DMS153 treated with DMSO at 0.1 percent for 48 hours (cell line): ENCODE data around the gene IGF2BP2.
"Not testable (repeated sequence)": the region's sequence is repeated elsewhere in the genome, so short reads cannot be mapped to it uniquely, and the experiment has no call there.

Experiments
- DNase-seq: peaks from one replicate; lab custom pipeline; 2025; ENCODE audit not compliant: unreplicated experiment; lab: John Stamatoyannopoulos, UW

IGF2BP2 gene

DNA sequence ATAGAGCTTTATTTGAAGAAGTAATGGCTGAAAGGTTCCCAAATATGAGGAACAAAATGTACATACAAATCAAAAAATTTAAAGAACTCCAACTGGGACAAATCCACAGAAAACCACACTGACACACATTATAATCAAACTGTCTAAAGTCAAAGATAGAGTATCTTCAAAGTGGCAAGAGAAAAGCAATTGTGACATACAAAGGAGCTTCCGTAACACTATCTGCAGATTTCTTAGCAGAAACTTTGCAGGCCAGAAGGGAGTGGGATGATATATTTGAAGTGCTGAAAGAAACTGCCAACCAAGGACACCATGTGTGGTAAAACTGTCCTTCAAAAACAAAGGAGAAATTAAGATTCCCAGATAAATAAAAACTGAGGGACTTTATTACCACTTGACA is 146.8 kb downstream of the IGF2BP2 start:
- no peak for DNase-seq

- peak; percentile 25 for DNase-seq
Observed at GRCh38 chr3:185677146-185677829, 147.6 kb downstream of the IGF2BP2 start.

- no peak for DNase-seq
Observed at GRCh38 chr3:185667574-185667973, 157.3 kb downstream of the IGF2BP2 start.

- DNase-seq: no peak
Observed at GRCh38 chr3:185663929-185664328, 160.9 kb downstream of the IGF2BP2 start.

DNA sequence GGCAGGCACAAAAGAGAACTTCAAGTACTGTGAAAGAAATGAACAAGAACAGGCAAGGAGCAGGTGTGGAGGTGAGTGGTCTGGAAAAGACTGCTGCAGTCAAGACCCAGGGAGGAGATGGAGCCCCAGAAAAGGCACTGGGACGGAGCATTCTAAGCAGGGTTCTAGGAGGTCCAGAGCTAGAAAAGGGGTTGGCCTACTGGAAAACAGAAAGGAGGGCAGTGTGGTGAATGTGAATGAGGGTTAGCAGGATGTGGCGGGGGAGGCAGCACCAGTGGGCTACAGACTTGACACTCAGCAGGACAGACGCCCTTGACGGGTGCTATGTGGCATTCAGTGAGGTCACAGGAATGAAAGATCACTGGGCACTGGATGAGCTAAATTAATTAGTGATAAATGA is 163.1 kb downstream of the IGF2BP2 start:
- DNase-seq: no peak

- DNase-seq: not testable (repeated sequence)
Observed at GRCh38 chr3:185661296-185661695, 163.5 kb downstream of the IGF2BP2 start.

DNA sequence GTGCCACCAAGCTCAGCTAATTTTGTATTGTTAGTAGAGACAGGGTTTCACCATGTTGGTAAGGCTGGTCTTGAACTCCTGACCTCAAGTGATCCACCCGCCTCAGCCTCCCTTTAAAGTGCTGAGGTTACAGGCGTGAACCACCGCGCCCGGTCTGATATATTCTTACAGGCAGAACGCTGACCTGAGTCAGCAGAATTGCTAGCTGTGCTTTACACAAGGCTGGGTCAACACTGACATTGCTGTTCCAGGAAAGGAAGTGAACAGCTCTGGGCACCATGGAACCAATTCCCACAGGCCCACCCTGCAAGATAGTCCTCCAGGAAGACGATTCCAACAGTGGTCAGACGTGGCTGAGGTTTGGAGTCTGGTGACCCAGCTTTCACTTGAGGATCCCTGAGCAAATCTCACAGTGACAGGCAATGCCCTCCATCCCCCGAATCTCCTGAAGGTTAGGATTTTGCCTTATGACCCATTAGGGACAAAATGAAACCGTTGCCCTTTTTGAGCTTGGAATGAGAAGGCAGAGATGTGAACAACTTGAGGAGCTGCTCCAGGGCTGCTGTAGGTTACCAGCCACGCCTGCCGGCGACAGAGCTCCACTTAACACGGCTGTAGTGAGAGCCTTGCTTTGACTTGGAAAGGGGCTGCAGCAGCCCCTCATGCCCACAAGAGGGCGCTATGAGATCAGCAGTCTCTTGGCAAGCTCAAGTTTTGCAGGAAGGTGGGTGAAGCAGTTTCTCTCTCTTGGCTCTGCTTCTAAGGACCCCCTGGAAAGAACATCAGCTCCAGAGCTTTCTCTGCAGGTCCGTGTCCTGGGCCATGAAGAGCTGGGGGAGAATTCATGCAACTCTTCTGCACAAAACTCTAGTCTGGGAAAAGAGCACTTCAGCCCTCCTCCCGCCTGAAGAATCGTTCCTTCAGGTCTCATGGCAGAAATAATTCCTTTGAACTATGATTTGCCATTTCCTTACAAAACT is 164.6 kb downstream of the IGF2BP2 start:
- peak; percentile 72 for DNase-seq

- no peak for DNase-seq
Observed at GRCh38 chr3:185658943-185659342, 165.9 kb downstream of the IGF2BP2 start.

DNA sequence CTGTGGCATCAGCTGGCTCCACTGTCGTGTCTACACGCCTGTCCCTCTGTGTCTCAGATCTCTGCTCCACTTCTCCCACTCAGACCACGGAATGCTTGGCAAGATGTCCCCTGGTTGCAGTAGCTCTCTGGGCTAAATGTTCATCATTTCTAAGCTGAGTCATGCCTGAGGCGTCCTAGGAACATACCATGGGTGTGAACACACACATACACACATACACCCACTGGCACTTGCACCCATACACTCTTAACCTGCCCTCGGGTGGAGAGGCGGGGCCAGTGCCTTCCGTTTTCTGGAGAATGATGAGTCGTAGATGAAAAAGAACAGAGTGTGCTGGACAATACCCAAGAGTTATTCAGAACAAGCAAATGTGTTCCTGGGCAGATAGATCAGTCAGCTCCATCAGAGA is 166.3 kb downstream of the IGF2BP2 start:
- DNase-seq: no peak

- no peak for DNase-seq
Observed at GRCh38 chr3:185657691-185658503, 166.9 kb downstream of the IGF2BP2 start.

GRCh38 chr3:185657211-185657610 is 167.6 kb downstream of the IGF2BP2 start:
- no peak for DNase-seq

- no peak for DNase-seq
Observed at GRCh38 chr3:185656321-185656840, 168.5 kb downstream of the IGF2BP2 start.

DNA sequence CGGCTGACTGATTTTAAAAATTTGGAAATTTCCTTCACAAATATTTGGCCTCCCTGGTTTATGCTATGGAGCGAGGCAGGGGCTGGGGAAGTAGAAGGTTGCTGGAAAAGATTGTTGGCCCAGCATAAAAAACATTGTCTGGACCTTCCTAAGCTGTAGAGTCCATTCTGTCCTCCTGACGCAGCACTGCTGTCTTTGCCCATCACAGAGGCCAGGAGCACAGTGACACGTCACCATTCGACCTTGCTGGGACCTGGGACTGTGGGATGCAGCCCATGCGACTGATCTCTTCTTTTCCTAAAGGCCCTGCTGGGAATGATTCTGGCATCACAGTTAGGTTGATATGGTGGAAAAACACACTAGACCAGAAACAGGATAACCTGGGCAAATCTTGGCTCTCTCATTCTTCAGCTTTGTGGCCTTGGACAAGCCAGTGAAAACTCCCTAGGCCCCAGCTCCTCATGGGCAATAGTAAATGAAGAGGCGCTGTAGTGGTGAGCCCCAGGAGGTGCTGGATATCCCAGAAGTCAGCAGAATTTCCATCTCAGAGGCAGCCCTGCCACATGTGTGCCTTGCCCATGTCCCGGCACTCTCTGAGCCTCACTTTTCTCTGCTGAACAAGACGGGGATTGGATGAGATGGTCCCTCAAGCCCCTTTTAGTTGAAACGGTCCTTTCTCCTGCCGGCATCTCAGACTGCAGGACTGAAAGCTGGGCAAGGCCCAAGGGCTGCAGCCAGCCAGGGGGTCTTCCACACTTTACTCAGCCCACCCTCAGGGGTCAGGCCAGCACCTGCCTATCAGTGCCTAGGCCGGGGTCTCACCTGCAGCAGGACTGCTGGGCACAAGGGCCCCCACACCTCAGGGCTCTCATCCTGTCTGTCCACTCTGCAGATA is 169.2 kb downstream of the IGF2BP2 start:
- DNase-seq: no peak

- DNase-seq: no peak
Observed at GRCh38 chr3:185654758-185655145, 170.1 kb downstream of the IGF2BP2 start.

- DNase-seq: no peak
Observed at GRCh38 chr3:185653949-185654757, 170.7 kb downstream of the IGF2BP2 start.

- no peak for DNase-seq
Observed at GRCh38 chr3:185651971-185652370, 172.9 kb downstream of the IGF2BP2 start.

DNA sequence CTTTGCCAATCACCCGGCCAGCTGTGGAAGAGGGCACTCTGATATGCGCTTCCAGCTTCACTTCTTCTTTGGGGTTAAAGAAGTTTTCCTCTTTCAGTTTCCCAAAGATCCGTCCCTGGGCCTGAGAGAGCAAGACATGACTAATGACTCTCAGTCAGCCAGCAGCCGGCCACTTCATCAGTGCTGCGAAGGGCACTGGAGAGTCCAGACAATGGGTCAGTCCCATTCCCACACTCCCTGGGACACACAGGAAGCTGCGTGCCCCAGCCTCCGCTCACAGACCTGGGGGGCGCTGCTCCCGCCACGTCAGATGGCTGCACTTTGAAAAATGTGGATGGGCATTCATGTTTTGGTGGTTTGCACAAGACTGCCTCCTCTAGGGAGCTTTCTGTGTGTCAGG is 175.4 kb downstream of the IGF2BP2 start:
- DNase-seq: no peak

- no peak for DNase-seq
Observed at GRCh38 chr3:185648396-185648795, 176.4 kb downstream of the IGF2BP2 start.

DNA sequence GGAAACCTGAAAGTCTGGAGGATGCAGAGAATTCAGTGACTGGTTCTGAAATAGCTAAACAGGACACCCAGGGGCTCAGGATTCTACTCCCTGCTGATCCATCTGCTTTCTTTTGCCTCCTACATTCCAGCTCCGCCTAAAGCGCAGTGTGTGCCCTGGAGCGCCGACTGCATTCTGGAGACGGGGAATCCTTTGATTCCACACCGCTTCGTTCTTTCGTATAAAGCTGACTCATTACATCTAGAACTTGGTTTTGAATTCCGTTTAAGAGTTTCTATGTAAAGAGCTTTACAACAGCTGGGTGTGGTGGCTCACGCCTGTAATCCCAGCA is 177.0 kb downstream of the IGF2BP2 start:
- DNase-seq: no peak
